Choroid plexus epithelial cell (primary cell): ENCODE measurements around the gene MAS1.

Experiments
- DNase-seq: peaks from one replicate; pipeline ENCODE4 v3.0.0-alpha.2; 2010; ENCODE audit warnings: low read depth
- H3K4me3 ChIP-seq: 2 replicates; pipeline ENCODE4 v1.5.1; 2011; ENCODE audit warnings: low read depth, mild to moderate bottlenecking, control low read depth, low read length, moderate library complexity
- CTCF ChIP-seq: conservative IDR thresholded peaks from 2 replicates; pipeline ENCODE4 v1.5.1; 2011; ENCODE audit warnings: low read depth, mild to moderate bottlenecking, control low read depth, inconsistent platforms, low read length, moderate library complexity

Gene MAS1

GRCh38 chr6:159939591-159940016, 48.8 kb downstream of the MAS1 start:
- no peak for TF ChIP-seq CTCF
- no peak for DNase-seq
- H3K4me3 ChIP-seq = no peak overlapping the region
